Stomach smooth muscle (tissue), 2 donors: ENCODE results near the gene SND1.
"Not testable (repeated sequence)": the region's sequence is repeated elsewhere in the genome, so short reads cannot be mapped to it uniquely, and the experiment has no call there.

Experiments
- H3K27ac ChIP-seq: one replicate; pipeline ENCODE4 v1.7.0; 2013; ENCODE audit warnings: mild to moderate bottlenecking, low read length, inconsistent platforms
- H3K27me3 ChIP-seq, 2 donors: one replicate each; pipeline ENCODE4 v1.7.0; 2013; ENCODE audit warnings: low read length in 2 of 2; ENCODE audit not compliant: insufficient read depth in 2 of 2, control insufficient read depth in 1 of 2
- H3K36me3 ChIP-seq, 2 donors: one replicate each; pipeline ENCODE4 v1.7.0; 2013; ENCODE audit warnings: low read length in 2 of 2; ENCODE audit not compliant: control insufficient read depth in 2 of 2, insufficient read depth in 2 of 2
- H3K4me1 ChIP-seq: one replicate; pipeline ENCODE4 v1.7.0; 2013; ENCODE audit warnings: low read length; ENCODE audit not compliant: control insufficient read depth, insufficient read depth
- H3K4me3 ChIP-seq, 2 donors: one replicate each; pipeline ENCODE4 v1.7.0; 2013; ENCODE audit warnings: low read length in 2 of 2
- H3K9ac ChIP-seq, 2 donors: one replicate each; pipeline ENCODE4 v1.7.0; 2013; ENCODE audit warnings: low read length in 2 of 2, mild to moderate bottlenecking in 1 of 2
- H3K9me3 ChIP-seq, 2 donors: one replicate each; pipeline ENCODE4 v1.7.0; 2013; ENCODE audit warnings: low read length in 2 of 2; ENCODE audit not compliant: control insufficient read depth in 2 of 2
- donor health status: healthy.
- donor health status: Pancreatic carcinoma.

Gene SND1

DNA sequence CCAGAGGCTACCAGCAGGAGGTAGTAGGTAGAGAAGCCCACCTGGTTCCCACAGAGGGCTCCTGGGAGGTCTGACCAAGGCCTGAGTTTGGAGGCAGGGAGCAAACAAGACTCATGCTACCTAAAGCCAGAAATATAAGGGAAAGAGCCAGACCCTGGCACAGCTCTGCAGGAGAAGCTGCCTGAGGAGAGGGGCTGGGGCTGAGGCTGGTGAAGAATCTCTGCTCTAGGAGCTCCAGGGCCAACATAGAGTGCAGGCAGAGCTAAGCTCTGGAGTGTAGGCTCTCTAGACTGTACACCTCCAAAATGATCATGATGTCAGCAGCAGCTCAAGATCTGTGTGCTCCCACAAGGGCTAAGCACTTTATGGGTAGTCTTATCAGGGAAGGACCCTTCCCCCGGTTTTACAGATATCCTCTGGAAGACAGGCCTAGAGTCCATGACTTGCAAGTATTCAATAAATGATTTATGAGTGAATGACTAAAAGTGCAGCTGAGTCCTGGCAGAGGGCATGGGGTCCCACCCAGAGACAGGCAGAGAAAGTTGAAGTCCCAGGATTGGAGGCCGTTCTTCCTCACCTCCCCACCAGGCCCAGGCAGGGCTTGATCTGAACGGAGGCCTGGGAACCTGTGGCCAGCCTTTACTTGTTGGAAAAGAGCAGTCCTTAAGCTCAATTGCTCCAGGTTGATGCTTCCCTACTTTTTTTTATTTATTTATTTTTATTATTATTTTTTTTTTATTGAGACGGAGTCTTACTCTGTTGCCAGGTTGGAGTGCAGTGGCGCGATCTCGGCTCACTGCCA is 450.7 kb downstream of the SND1 start:
- Histone ChIP-seq H3K27ac (no peak overlapping the region), H3K4me3 (no peak overlapping the region), H3K4me1 (peaks cover 9% of the 10 kb centered on the region), H3K9ac (no peak overlapping the region), H3K9me3 (no peaks in the 10 kb centered on the region), H3K36me3 (no peaks in the 10 kb centered on the region), H3K27me3 (peaks cover 18 to 19% of the 10 kb centered on the region in 2 donors)

GRCh38 chr7:128103498-128104107 is 451.6 kb downstream of the SND1 start:
- no peaks in the 10 kb centered on the region for H3K9me3 ChIP-seq
- H3K36me3 ChIP-seq, result no peaks in the 10 kb centered on the region
- peak overlapping the region; percentile 43 to 49 for H3K4me3 ChIP-seq
- H3K27me3 ChIP-seq, result peaks cover 19 to 22% of the 10 kb centered on the region in 2 donors
- H3K4me1 ChIP-seq, result peaks cover 9% of the 10 kb centered on the region
- H3K9ac ChIP-seq, result no peak overlapping the region
- H3K27ac ChIP-seq, result no peak overlapping the region

DNA sequence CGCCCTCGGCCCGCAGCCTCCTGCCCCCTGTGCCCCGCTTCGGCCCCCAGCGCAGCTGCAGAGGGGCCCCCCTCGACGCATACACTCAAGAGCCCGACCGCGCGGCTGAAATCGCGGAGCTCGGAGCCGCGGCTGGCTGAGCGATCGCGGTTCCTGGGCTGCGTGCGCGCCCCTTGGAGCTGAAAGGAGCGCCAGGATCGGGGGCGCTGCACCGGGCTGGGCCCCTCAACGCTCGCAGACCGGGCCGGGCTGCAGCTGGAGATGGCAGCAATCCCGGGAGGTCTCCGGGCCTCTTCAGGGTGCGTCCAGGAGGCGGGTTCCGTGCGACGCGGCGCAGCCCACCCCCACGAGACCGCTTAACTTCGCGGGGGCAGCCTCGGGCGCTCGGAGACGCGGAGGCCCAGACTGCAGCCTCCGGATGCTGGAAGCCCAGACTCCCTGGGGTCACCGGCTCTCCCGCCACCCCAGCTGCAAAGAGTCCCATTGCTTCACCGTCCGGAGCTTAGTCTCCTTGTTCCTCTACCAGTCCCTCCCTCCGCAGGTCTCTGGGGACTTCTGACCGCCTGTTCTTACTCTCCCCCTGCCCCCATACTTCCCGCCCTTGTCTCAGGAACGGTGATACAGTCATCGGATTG is 452.2 kb downstream of the SND1 start:
- no peaks in the 10 kb centered on the region for H3K9me3 ChIP-seq
- no peaks in the 10 kb centered on the region for H3K36me3 ChIP-seq
- H3K9ac ChIP-seq, result no peak overlapping the region
- peaks cover 9% of the 10 kb centered on the region for H3K4me1 ChIP-seq
- peaks cover 19 to 26% of the 10 kb centered on the region in 2 donors for H3K27me3 ChIP-seq
- no peak overlapping the region for H3K27ac ChIP-seq
- peak overlapping the region; percentile 43 to 49 for H3K4me3 ChIP-seq

DNA sequence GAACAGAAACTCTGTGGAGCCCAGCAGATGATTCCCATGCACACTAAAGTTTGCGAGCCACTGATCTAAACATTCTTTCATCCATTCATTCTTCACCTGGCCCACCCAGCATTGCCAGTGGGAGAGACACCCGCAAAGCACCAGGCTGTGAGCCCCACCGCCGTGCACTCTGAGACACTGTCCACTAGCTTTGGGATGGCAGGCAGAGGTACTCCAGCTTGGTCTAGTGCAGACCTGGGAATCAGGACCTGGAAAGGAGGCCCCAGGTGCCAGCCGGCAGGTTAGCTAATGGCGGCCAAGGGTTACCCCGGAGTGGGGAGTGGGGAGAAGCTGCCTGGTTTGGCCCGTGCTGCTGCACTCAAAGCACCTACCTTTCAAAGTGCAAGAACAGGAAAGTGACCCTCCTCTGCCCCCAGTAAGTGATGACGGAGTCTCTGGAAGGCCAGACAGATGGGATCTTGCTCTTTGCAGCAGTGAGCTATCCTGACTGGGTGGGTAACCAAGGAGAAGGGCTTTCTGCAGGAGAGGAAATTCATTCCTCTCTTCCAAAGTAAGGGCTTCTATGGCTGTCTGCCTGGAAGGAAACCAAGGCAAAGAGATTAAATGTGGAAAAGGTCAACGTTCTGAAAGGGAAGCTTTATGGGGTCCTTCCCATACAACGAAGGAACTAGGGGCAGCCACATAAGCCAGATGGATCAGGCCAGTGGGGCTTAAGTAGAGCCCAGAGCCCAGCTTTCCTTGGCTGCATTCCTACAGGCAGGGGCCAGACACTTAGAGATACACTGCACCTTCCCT is 453.4 kb downstream of the SND1 start:
- H3K9ac ChIP-seq, result no peak overlapping the region

GRCh38 chr7:128106821-128107220 is 454.8 kb downstream of the SND1 start:
- no peaks in the 10 kb centered on the region for H3K9me3 ChIP-seq
- no peak overlapping the region for H3K27ac ChIP-seq
- peaks cover 9% of the 10 kb centered on the region for H3K4me1 ChIP-seq
- no peak overlapping the region for H3K4me3 ChIP-seq
- H3K9ac ChIP-seq, result no peak overlapping the region
- H3K36me3 ChIP-seq, result no peaks in the 10 kb centered on the region
- H3K27me3 ChIP-seq, result peaks cover 19 to 28% of the 10 kb centered on the region in 2 donors

More for the DNA sequence above, 453.4 kb downstream of the SND1 start:
- H3K27ac ChIP-seq, result no peak overlapping the region
- no peaks in the 10 kb centered on the region for H3K36me3 ChIP-seq
- H3K4me3 ChIP-seq, result no peak overlapping the region
- peaks cover 19 to 26% of the 10 kb centered on the region in 2 donors for H3K27me3 ChIP-seq
- H3K4me1 ChIP-seq, result peaks cover 9% of the 10 kb centered on the region
- H3K9me3 ChIP-seq, result no peaks in the 10 kb centered on the region

GRCh38 chr7:128107516-128107915 is 455.5 kb downstream of the SND1 start:
- H3K9me3 ChIP-seq, H3K36me3 ChIP-seq, H3K9ac ChIP-seq, H3K4me3 ChIP-seq, H3K4me1 ChIP-seq, H3K27ac ChIP-seq: not testable (repeated sequence)
- peaks cover 20 to 28% of the 10 kb centered on the region in 2 donors for H3K27me3 ChIP-seq

- H3K9me3 ChIP-seq, result no peaks in the 10 kb centered on the region
- peaks cover 18 to 28% of the 10 kb centered on the region in 2 donors for H3K27me3 ChIP-seq
- H3K4me1 ChIP-seq, result peaks cover 9% of the 10 kb centered on the region
- no peak overlapping the region for H3K9ac ChIP-seq
- H3K27ac ChIP-seq, result no peak overlapping the region
- no peak overlapping the region for H3K4me3 ChIP-seq
- H3K36me3 ChIP-seq, result no peaks in the 10 kb centered on the region
Observed at GRCh38 chr7:128108129-128108528, 456.1 kb downstream of the SND1 start.

GRCh38 chr7:128108641-128109423 is 456.8 kb downstream of the SND1 start:
- H3K27me3 ChIP-seq, result peaks cover 11 to 26% of the 10 kb centered on the region in 2 donors
- no peak overlapping the region for H3K4me3 ChIP-seq
- H3K9ac ChIP-seq, result no peak overlapping the region
- H3K27ac ChIP-seq, result no peak overlapping the region
- no peaks in the 10 kb centered on the region for H3K9me3 ChIP-seq
- H3K36me3 ChIP-seq, result no peaks in the 10 kb centered on the region
- H3K4me1 ChIP-seq, result peaks cover 6% of the 10 kb centered on the region

GRCh38 chr7:128109424-128109969 is 457.5 kb downstream of the SND1 start:
- not testable (repeated sequence) for H3K27ac ChIP-seq, H3K36me3 ChIP-seq, H3K4me1 ChIP-seq, H3K4me3 ChIP-seq, H3K9ac ChIP-seq, H3K9me3 ChIP-seq
- H3K27me3 ChIP-seq, result peaks cover 9 to 25% of the 10 kb centered on the region in 2 donors
